Stimulated activated memory B cell treated with anti-CD40 and anti-IgM and Interleukin-4, amounts not matched to agents 10 μg/mL and 1 μg/mL and 100 μg/mL, for 72 hours (primary cell): ENCODE data around the gene NLRP13.

Experiments used
- ATAC-seq: fragments of 150-1000 bp; cut with Tn5 transposase; 2 replicates; pipeline ENCODE4 v1.10.0; 2021
- H3K27ac Mint-ChIP-seq: one replicate; pipeline ENCODE4 v1.8.0; 2022; ENCODE audit warnings: mild to moderate bottlenecking, mixed read lengths
- H3K27me3 Mint-ChIP-seq: one replicate; pipeline ENCODE4 v1.8.0; 2022; ENCODE audit warnings: mixed read lengths
- H3K36me3 Mint-ChIP-seq: one replicate; pipeline ENCODE4 v1.8.0; 2022; ENCODE audit warnings: mixed read lengths
- H3K4me1 Mint-ChIP-seq: one replicate; pipeline ENCODE4 v1.8.0; 2022; ENCODE audit warnings: mixed read lengths
- H3K4me3 Mint-ChIP-seq: one replicate; pipeline ENCODE4 v1.8.0; 2022; ENCODE audit warnings: mild to moderate bottlenecking, moderate library complexity, mixed read lengths
- H3K9me3 Mint-ChIP-seq: one replicate; pipeline ENCODE4 v1.8.0; 2022; ENCODE audit warnings: mixed read lengths

NLRP13 gene

GRCh38 chr19:55857149-55857548 lies 75.0 kb downstream of the NLRP13 start:
- Mint-ChIP-seq H3K27me3 (no peaks in the 10 kb centered on the region), H3K4me3 (no peak overlapping the region), H3K4me1 (peaks cover 27% of the 10 kb centered on the region), H3K9me3 (peaks cover 7% of the 10 kb centered on the region), H3K36me3 (no peaks in the 10 kb centered on the region), H3K27ac (peak overlapping the region; percentile 59)
- ATAC-seq: peak; percentile 79

GRCh38 chr19:55855160-55855559 lies 77.0 kb downstream of the NLRP13 start:
- Mint-ChIP-seq H3K27ac (peak overlapping the region; percentile 55), H3K4me3 (no peak overlapping the region), H3K27me3 (no peaks in the 10 kb centered on the region), H3K4me1 (peaks cover 27% of the 10 kb centered on the region), H3K9me3 (peaks cover 7% of the 10 kb centered on the region), H3K36me3 (no peaks in the 10 kb centered on the region)
- ATAC-seq: peak; percentile 56
